H1 (cell line): ENCODE results near the gene WDR48. TPM values are rescaled to one million over a fixed set of nuclear protein-coding genes. Genes with fewer than 3 reads are reported as not detected.

ENCODE experiments used
- CTCF ChIA-PET: fragments of 300-600 bp; sonication (Branson Sonifier 250); formaldehyde crosslinking; loops from one replicate; lab custom pipeline; 2021; ENCODE audit not compliant: partially characterized antibody; lab: Charles Lee
- POLR2A ChIA-PET: fragments of 300-600 bp; sonication (Branson Sonifier 250); formaldehyde crosslinking; loops from one replicate; lab custom pipeline; 2021; ENCODE audit warnings: inconsistent platforms; ENCODE audit not compliant: partially characterized antibody; lab: Charles Lee
- DNase-seq, 2 experiments: peaks; one replicate each; pipeline versions ENCODE4 v3.0.0 to v3.0.0-alpha.2; 2010 to 2022; ENCODE audit warnings: low spot score in 2 of 2, low read depth in 1 of 2, mixed read lengths in 1 of 2
- FAIRE-seq: peaks from 2 replicates; lab custom pipeline; 2011; peaks lifted over from hg19 to GRCh38; lab: Jason Lieb, UNC
- H2AFZ ChIP-seq: 2 replicates; pipeline ENCODE4 v1.8.1; 2012; ENCODE audit warnings: low read length, inconsistent platforms
- H2AK5ac ChIP-seq: 2 replicates; pipeline ENCODE4 v1.6.1; 2013; ENCODE audit warnings: low read depth, low read length
- H2BK120ac ChIP-seq: replicated peaks from 2 replicates; pipeline ENCODE3; 2013; ENCODE audit warnings: low read depth, low read length, inconsistent platforms
- H2BK12ac ChIP-seq: 2 replicates; pipeline ENCODE4 v1.6.1; 2013; ENCODE audit warnings: low read depth, low read length
- H2BK15ac ChIP-seq: 2 replicates; pipeline ENCODE4 v1.6.1; 2013; ENCODE audit warnings: low read length
- H2BK20ac ChIP-seq: 2 replicates; pipeline ENCODE4 v1.6.1; 2013; ENCODE audit warnings: low read length
- H2BK5ac ChIP-seq: 2 replicates; pipeline ENCODE4 v1.6.1; 2013; ENCODE audit warnings: low read depth, low read length
- H3K14ac ChIP-seq: 2 replicates; pipeline ENCODE4 v1.6.1; 2013; ENCODE audit warnings: inconsistent platforms; ENCODE audit not compliant: insufficient read length
- H3K18ac ChIP-seq: 2 replicates; pipeline ENCODE4 v1.6.1; 2013; ENCODE audit warnings: low read length; ENCODE audit errors: extremely low read depth
- H3K23ac ChIP-seq: 2 replicates; pipeline ENCODE4 v1.6.1; 2013; ENCODE audit warnings: inconsistent platforms; ENCODE audit not compliant: insufficient read length
- H3K23me2 ChIP-seq: 2 replicates; pipeline ENCODE4 v1.6.1; 2013; ENCODE audit warnings: low read depth, low read length
- H3K27ac ChIP-seq: 2 replicates; pipeline ENCODE4 v1.6.1; 2011; ENCODE audit warnings: low read depth, low read length, inconsistent platforms
- H3K27me3 ChIP-seq, 4 experiments: replicated peaks in 1 of 4; 1 replicate in 1 of 4; 2 replicates in 3 of 4; pipeline versions ENCODE4 v1.6.1 to v1.8.1; 2011 to 2013; ENCODE audit warnings: low read length in 3 of 4, mild to moderate bottlenecking in 3 of 4, inconsistent platforms in 2 of 4, mixed read lengths in 2 of 4, moderate library complexity in 1 of 4; ENCODE audit not compliant: control insufficient read depth in 3 of 4, insufficient read depth in 3 of 4; ENCODE audit errors: extremely low read depth in 1 of 4
- H3K36me3 ChIP-seq, 4 experiments: 2 replicates each; pipeline versions ENCODE4 v1.6.1 to v1.8.1; 2011 to 2013; ENCODE audit warnings: mild to moderate bottlenecking in 4 of 4, low read length in 3 of 4, moderate library complexity in 2 of 4, control low read depth in 1 of 4, inconsistent platforms in 1 of 4; ENCODE audit not compliant: insufficient read depth in 4 of 4, control insufficient read depth in 2 of 4
- H3K4ac ChIP-seq: replicated peaks from 2 replicates; pipeline ENCODE3; 2013; ENCODE audit warnings: low read length, low read depth, mixed read lengths, inconsistent platforms; ENCODE audit not compliant: insufficient read length
- H3K4me1 ChIP-seq, 4 experiments: replicated peaks in 1 of 4; 1 replicate in 1 of 4; 2 replicates in 3 of 4; pipeline versions ENCODE4 v1.6.1 to v1.8.1; 2011 to 2013; ENCODE audit warnings: low read length in 3 of 4, inconsistent platforms in 2 of 4, mixed read lengths in 1 of 4; ENCODE audit not compliant: insufficient read depth in 4 of 4, control insufficient read depth in 3 of 4
- H3K4me2 ChIP-seq, 2 experiments: 2 replicates each; pipeline versions ENCODE4 v1.6.1 to v1.8.1; 2011 to 2013; ENCODE audit warnings: low read depth in 2 of 2, low read length in 2 of 2, control low read depth in 1 of 2, inconsistent platforms in 1 of 2, mild to moderate bottlenecking in 1 of 2; ENCODE audit not compliant: insufficient read depth in 1 of 2
- H3K4me3 ChIP-seq, 4 experiments: fragments of 200-600, 300-600 bp in 1 of 4; sonication (generic), shearing (Covaris generic), sonication (Bioruptor Twin) in 1 of 4; 2 replicates each; pipeline versions ENCODE4 v1.5.1 to v1.8.1; 2011 to 2016; ENCODE audit warnings: low read length in 4 of 4, low read depth in 3 of 4, control low read depth in 2 of 4, inconsistent platforms in 2 of 4, mild to moderate bottlenecking in 2 of 4, mixed read lengths in 1 of 4, moderate library complexity in 1 of 4; ENCODE audit not compliant: insufficient read depth in 2 of 4; ENCODE audit errors: extremely low read depth in 1 of 4
- H3K56ac ChIP-seq: replicated peaks from 2 replicates; pipeline ENCODE3; 2013; ENCODE audit warnings: low read depth, mild to moderate bottlenecking, mixed read lengths, low read length, inconsistent platforms; ENCODE audit not compliant: insufficient read length
- H3K79me1 ChIP-seq: 2 replicates; pipeline ENCODE4 v1.6.1; 2013; ENCODE audit warnings: low read depth, low read length, control low read depth
- H3K79me2 ChIP-seq, 2 experiments: 2 replicates each; pipeline versions ENCODE4 v1.6.1 to v1.8.1; 2012 to 2013; ENCODE audit warnings: low read length in 2 of 2, mild to moderate bottlenecking in 2 of 2, inconsistent platforms in 1 of 2; ENCODE audit not compliant: insufficient read depth in 2 of 2, control insufficient read depth in 1 of 2
- H3K9ac ChIP-seq, 4 experiments: replicated peaks in 1 of 4; 1 replicate in 1 of 4; 2 replicates in 3 of 4; pipeline versions ENCODE4 v1.6.1 to v1.8.1; 2011 to 2013; ENCODE audit warnings: low read depth in 3 of 4, low read length in 3 of 4, control low read depth in 2 of 4, mild to moderate bottlenecking in 2 of 4, moderate library complexity in 2 of 4, inconsistent platforms in 1 of 4; ENCODE audit errors: extremely low read depth in 1 of 4
- H3K9me3 ChIP-seq, 2 experiments: 2 replicates each; pipeline versions ENCODE4 v1.6.1 to v1.8.1; 2012 to 2013; ENCODE audit warnings: mild to moderate bottlenecking in 2 of 2, moderate library complexity in 2 of 2, control low read depth in 1 of 2, inconsistent platforms in 1 of 2, low read depth in 1 of 2, low read length in 1 of 2, mixed read lengths in 1 of 2; ENCODE audit not compliant: insufficient read depth in 2 of 2
- H4K20me1 ChIP-seq, 2 experiments: replicated peaks in 1 of 2; 2 replicates each; pipeline versions ENCODE3 to v1.8.1; 2011 to 2013; ENCODE audit warnings: inconsistent platforms in 2 of 2, low read length in 2 of 2, mild to moderate bottlenecking in 1 of 2; ENCODE audit not compliant: insufficient read depth in 2 of 2, control insufficient read depth in 1 of 2
- H4K5ac ChIP-seq: 2 replicates; pipeline ENCODE4 v1.6.1; 2013; ENCODE audit warnings: low read length, low read depth, mixed read lengths, inconsistent platforms; ENCODE audit not compliant: insufficient read length
- H4K8ac ChIP-seq: 2 replicates; pipeline ENCODE4 v1.8.0; 2013; ENCODE audit warnings: mild to moderate bottlenecking, moderate library complexity, low read length, inconsistent platforms; ENCODE audit not compliant: insufficient read depth; ENCODE audit errors: extremely low read depth
- H4K91ac ChIP-seq: replicated peaks from 2 replicates; pipeline ENCODE3; 2013; ENCODE audit warnings: low read length, mixed read lengths, inconsistent platforms; ENCODE audit not compliant: insufficient read length
- BACH1 ChIP-seq: IDR thresholded peaks from 2 replicates; pipeline ENCODE4 v1.6.1; 2012; ENCODE audit warnings: low read length, improper control_type of control experiment
- BRCA1 ChIP-seq: IDR thresholded peaks from 2 replicates; pipeline ENCODE4 v1.6.1; 2012; ENCODE audit warnings: low read depth, low read length, improper control_type of control experiment
- EP300 ChIP-seq, 2 experiments: IDR thresholded peaks; 1 replicate in 1 of 2; 2 replicates in 1 of 2; pipeline ENCODE4 v1.6.1; 2011 to 2012; ENCODE audit warnings: low read depth in 2 of 2, low read length in 2 of 2, mild to moderate bottlenecking in 2 of 2, borderline replicate concordance in 1 of 2, inconsistent platforms in 1 of 2, moderate library complexity in 1 of 2
- RXRA ChIP-seq: IDR thresholded peaks from 2 replicates; pipeline ENCODE4 v1.6.1; 2011; ENCODE audit warnings: low read depth, mild to moderate bottlenecking, low read length, moderate library complexity; ENCODE audit not compliant: insufficient read depth
- SUZ12 ChIP-seq: fragments of 200-600 bp; sonication (generic); IDR thresholded peaks from 2 replicates; pipeline ENCODE4 v1.6.1; 2012; ENCODE audit warnings: mild to moderate bottlenecking, inconsistent platforms, low read length, moderate library complexity, mixed read lengths
- WGBS, 2 experiments: shearing (Covaris generic) in 1 of 2; methylation state at CpG; one replicate each; pipeline versions ENCODE4 v1.1.6 to v1.1.7; 2013 to 2015; ENCODE audit warnings: low lambda C conversion rate in 2 of 2, mixed read lengths in 2 of 2, inconsistent platforms in 1 of 2, low coverage in 1 of 2, missing lambda C conversion rate in 1 of 2; ENCODE audit not compliant: insufficient replicate concordance in 2 of 2, insufficient coverage in 1 of 2, insufficient read length in 1 of 2; ENCODE audit errors: extremely low coverage in 1 of 2, missing lambda C conversion rate in 1 of 2; 5-methylcytosine and 5-hydroxymethylcytosine counted together
- polyA plus RNA-seq, 7 experiments: library from polyadenylated mRNA; depleted of rRNA in 3 of 7; stranded (reverse) in 5 of 7; unstranded in 2 of 7; fragments of >200 nt in 5 of 7; fragments of 200-250 nt in 2 of 7; gene quantifications; 1 replicate in 5 of 7; 2 replicates in 1 of 7; 4 replicates in 1 of 7; pipeline versions ENCODE4 v1.2.1 to v1.2.3, GENCODE V29; 2011 to 2013; ENCODE audit warnings: missing spikeins in 2 of 7, mixed read lengths in 2 of 7
- total RNA-seq: library from RNA; stranded (reverse); fragmentation: NEBNext Ultra II Directional; extraction: Animal tissue kit (Norgen Biotek cat#: 25700); gene quantifications from 2 replicates; pipeline ENCODE4 v1.2.1, GENCODE V29; 2021
- TF ChIP-seq, protein P1 (sequence below): IDR thresholded peaks from 2 replicates; pipeline ENCODE4 v1.6.1; 2012; ENCODE audit warnings: low read length, inconsistent platforms
- TF ChIP-seq, protein P2 (sequence below), 3 experiments: IDR thresholded peaks; 1 replicate in 2 of 3; 2 replicates in 1 of 3; pipeline versions ENCODE4 v1.5.1 to v1.6.1; 2011; ENCODE audit warnings: low read length in 3 of 3, mild to moderate bottlenecking in 3 of 3, inconsistent platforms in 2 of 3, low read depth in 1 of 3, moderate library complexity in 1 of 3; ENCODE audit not compliant: insufficient read depth in 1 of 3; ENCODE audit errors: control extremely low read depth in 1 of 3

WDR48 gene
- total and polyA plus RNA-seq, 2 of the 8 experiments (the other 6 are each of a cell fraction or from before 2014, with no cell fraction given) = 21.2 to 54.1 TPM

DNA sequence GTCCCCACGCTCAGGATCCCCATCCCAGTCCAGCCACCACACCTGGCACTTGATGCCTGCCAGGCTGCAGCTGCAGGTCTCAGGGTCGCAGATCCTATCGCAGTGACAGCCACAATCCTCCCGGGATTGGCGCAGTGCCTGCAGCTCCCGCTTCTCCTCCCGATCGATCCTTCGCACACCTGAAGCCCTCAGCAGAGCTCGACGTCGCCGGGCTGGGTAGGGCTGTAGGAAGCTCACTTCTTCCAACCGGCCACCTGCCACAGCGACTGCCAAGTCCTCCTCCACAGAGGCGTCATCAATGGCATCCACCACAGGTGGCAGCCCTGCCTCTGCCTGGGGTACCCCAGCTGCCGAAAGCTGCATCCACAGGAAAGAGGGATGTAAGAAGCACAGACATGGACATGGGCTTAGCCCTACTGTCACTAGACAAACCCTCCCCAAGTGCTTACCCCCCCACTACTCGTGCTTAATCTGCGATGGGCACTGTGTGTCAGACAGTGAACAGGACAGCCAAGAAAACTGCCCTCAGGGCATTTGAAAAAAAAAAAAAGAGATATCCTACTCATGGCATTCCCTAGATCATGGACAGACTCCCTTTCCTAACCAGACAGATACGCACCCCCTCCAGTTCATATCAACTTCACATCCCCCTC lies 92.4 kb downstream of the WDR48 start:
- no peak overlapping the region for H4K5ac ChIP-seq
- CTCF ChIA-PET = interaction anchor here (0.8 to 3.1 kb wide), 7 partner anchors 9 to 148 kb away, joined by 3 to 11 read pairs (median 4); partner anchors contain the start of genes GORASP1 and TTC21A
- H3K23me2 ChIP-seq = no peaks in the 10 kb centered on the region; the same call in 1 of the 2 replicates
- H3K4me3 ChIP-seq = no peak overlapping the region
- no peak overlapping the region; the same call in 1 of the 2 replicates for H2BK5ac ChIP-seq
- no peak overlapping the region for H3K27ac ChIP-seq
- DNase-seq = no peak
- peaks cover 14 to 45% (median 21%) of the 10 kb centered on the region in 4 experiments; a peak in 6 of 8 replicates for H3K36me3 ChIP-seq
- no peak overlapping the region for H2BK15ac ChIP-seq
- no peak overlapping the region for H4K91ac ChIP-seq
- H3K4ac ChIP-seq = no peak overlapping the region
- peaks cover 0 to 25% of the 10 kb centered on the region in 2 experiments for H4K20me1 ChIP-seq
- peaks cover 9% of the 10 kb centered on the region; the same call in 1 of the 2 replicates for H3K79me1 ChIP-seq
- no peaks in the 10 kb centered on the region for H3K9me3 ChIP-seq
- H2BK20ac ChIP-seq = no peak overlapping the region
- no peak overlapping the region for H3K18ac ChIP-seq
- no peak overlapping the region for H3K4me2 ChIP-seq
- no peak overlapping the region for H2BK120ac ChIP-seq
- peaks cover under 1 to 27% of the 10 kb centered on the region in 2 experiments; a peak in 3 of 4 replicates for H3K79me2 ChIP-seq
- no peak overlapping the region for H3K9ac ChIP-seq
- 92% methylated on average over 20 of the region's 20 CpGs; no CpG with 5 or more reads in 1 of the 2 experiments for WGBS, 2 experiments
- H3K56ac ChIP-seq = no peak overlapping the region
- H2BK12ac ChIP-seq = no peak overlapping the region
- H2AFZ ChIP-seq = no peak overlapping the region
- POLR2A ChIA-PET = interaction anchor here (1.4 kb wide), 1 partner anchor 38 kb away, joined by 3 read pairs; no protein-coding TSS in a partner anchor
- H3K4me1 ChIP-seq = peaks cover 3 to 22% (median 15%) of the 10 kb centered on the region in 4 experiments
- no peak overlapping the region for H2AK5ac ChIP-seq
- no peak overlapping the region for H4K8ac ChIP-seq
- FAIRE-seq = no peak
- no peak overlapping the region for H3K14ac ChIP-seq
- H3K23ac ChIP-seq = no peak overlapping the region
- no peaks in the 10 kb centered on the region for H3K27me3 ChIP-seq
- no peak for TF ChIP-seq EP300 (IDR thresholded peaks at IDR 0.05; ENCODE audit: borderline replicate concordance in 1 of 2, low read depth in 2 of 2, low read length in 2 of 2)
- TF ChIP-seq, protein P1, sequence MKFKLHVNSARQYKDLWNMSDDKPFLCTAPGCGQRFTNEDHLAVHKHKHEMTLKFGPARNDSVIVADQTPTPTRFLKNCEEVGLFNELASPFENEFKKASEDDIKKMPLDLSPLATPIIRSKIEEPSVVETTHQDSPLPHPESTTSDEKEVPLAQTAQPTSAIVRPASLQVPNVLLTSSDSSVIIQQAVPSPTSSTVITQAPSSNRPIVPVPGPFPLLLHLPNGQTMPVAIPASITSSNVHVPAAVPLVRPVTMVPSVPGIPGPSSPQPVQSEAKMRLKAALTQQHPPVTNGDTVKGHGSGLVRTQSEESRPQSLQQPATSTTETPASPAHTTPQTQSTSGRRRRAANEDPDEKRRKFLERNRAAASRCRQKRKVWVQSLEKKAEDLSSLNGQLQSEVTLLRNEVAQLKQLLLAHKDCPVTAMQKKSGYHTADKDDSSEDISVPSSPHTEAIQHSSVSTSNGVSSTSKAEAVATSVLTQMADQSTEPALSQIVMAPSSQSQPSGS = no peak
- TF ChIP-seq, protein P2, sequence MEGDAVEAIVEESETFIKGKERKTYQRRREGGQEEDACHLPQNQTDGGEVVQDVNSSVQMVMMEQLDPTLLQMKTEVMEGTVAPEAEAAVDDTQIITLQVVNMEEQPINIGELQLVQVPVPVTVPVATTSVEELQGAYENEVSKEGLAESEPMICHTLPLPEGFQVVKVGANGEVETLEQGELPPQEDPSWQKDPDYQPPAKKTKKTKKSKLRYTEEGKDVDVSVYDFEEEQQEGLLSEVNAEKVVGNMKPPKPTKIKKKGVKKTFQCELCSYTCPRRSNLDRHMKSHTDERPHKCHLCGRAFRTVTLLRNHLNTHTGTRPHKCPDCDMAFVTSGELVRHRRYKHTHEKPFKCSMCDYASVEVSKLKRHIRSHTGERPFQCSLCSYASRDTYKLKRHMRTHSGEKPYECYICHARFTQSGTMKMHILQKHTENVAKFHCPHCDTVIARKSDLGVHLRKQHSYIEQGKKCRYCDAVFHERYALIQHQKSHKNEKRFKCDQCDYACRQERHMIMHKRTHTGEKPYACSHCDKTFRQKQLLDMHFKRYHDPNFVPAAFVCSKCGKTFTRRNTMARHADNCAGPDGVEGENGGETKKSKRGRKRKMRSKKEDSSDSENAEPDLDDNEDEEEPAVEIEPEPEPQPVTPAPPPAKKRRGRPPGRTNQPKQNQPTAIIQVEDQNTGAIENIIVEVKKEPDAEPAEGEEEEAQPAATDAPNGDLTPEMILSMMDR (IDR thresholded peaks at IDR 0.05; ENCODE audit: control extremely low read depth in 1 of 3, insufficient read depth in 1 of 3, low read depth in 1 of 3, low read length in 3 of 3) = no peak
- TF ChIP-seq BACH1 = no peak
- TF ChIP-seq RXRA = no peak
- no peak for TF ChIP-seq SUZ12
- TF ChIP-seq BRCA1 = no peak
